ENCODE measurements around the gene NEMF.
A peak's percentile ranks its signal among the peaks of the same experiment; 100 is the strongest.
"Not testable (repeated sequence)": the region's sequence is repeated elsewhere in the genome, so short reads cannot be mapped to it uniquely, and the experiment has no call there.

The NEMF gene

GRCh38 chr14:49796025-49796424 lies 56.6 kb downstream of the NEMF start:
- no peak for DNase-seq

GRCh38 chr14:49792618-49793017 lies 60.0 kb downstream of the NEMF start:
- no peak for DNase-seq

GRCh38 chr14:49786315-49786714 lies 66.3 kb downstream of the NEMF start:
- no peak for DNase-seq

DNA sequence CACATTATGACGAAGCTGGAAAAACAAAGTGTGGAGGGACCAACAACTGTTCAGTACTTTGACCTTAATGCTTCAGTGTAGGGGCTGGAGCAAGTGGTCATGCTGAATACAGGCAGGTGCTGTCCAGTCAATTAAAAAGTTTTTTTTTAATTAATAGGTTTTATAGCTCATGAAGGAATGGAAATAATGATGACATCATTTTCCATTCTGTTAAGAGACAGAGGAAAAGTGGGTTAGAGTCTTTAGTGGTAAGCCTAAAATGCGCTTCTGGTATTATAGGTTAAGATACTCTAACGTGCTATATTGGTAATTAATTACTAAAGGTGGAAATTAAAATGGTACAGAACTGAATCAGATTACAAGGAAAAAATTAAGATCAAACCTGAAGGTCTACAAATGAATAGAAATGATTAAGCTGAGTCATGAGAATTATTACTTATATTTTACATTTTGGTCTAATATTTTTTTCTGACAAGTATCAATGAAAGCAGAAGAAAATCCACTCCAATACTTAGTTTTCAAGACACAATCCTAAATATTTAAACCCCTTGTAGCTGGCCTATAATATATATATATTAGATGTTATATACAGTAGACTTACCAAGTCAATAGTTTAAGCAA lies 69.1 kb downstream of the NEMF start:
- DNase-seq = no peak

GRCh38 chr14:49781040-49781439 lies 71.5 kb downstream of the NEMF start:
- not testable (repeated sequence) for DNase-seq

- no peak for DNase-seq
Measured at GRCh38 chr14:49778421-49778820, 74.2 kb downstream of the NEMF start.

DNA sequence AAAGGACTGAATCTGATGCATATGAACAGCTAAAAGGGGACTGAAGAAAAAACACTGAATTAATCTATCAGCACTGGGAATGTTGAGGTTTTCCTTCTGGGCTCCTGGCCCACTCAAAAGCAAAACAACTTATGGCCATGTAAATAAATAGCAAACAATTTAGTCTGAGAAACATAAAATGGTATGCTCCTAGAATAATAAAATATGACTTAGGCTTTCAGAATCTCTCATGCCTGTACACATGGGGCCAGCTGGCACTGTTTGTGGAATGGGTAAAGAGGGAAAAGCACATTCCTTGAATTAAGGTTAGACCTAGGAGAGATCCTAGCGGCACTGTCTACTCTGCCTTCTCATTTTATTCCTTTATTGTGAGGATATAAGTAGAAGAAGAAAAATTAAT lies 78.5 kb downstream of the NEMF start:
- DNase-seq = no peak

GRCh38 chr14:49771691-49772090 lies 80.9 kb downstream of the NEMF start:
- DNase-seq = not testable (repeated sequence)

DNA sequence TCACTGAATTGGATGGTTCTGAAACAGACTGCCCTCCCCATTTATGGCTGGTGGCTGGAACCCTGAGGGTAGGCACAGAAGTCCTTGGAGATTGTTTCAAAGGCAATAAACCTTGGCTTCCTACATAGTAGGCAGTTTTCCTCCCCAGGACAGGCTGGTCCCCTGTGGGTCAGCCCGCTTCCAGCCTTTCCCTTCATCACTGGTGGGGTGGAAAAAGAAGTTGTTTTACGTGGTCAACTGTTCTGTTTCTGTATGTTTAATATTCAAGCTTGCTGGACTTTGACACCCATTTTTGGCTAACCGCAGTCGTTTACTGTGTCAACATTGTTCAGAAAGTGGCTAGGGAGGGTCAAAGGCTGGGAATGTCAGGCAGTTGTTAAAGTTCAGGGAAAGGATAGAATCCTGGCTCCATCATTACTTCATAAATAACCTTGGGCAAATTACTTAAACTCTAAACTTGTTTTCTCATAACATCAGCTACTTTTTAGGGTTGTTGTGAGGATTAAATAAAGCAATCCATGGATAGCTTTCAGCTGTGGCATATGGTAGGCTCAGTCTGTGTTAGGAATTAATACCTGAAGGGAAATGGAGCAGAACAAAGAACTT lies 82.3 kb downstream of the NEMF start:
- DNase-seq = no peak

DNA sequence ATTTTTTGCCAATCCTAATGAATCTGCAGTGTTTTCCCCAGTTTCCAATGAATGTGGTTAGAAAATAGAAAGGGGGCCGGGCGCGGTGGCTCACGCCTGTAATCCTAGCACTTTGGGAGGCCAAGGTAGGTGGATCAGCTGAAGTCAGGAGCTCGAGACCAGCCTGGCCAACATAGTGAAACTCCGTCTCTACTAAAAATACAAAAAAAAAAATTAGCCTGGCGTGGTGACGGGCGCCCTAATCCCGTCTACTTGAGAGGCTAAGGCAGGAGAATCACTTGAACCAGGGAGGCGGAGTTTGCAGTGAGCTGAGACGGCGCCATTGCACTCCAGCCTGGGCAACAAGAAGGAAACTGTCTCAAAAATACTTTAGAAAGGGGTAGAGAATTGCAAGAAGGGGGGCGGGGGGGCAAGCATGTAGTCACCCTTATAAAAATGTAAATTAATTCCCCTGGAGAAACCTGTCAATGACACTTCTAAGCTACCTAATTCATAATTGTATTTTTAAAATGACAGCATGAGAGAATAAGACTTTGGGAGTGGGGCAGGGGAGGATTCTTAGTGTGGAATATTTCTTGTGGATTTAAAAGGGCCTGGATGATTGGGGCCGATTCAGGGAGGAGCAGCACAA lies 82.9 kb downstream of the NEMF start:
- DNase-seq = no peak

GRCh38 chr14:49769171-49769570 lies 83.4 kb downstream of the NEMF start:
- no peak for DNase-seq

- peak; percentile 59 for DNase-seq
Measured at GRCh38 chr14:49768301-49769121, 84.1 kb downstream of the NEMF start.

DNA sequence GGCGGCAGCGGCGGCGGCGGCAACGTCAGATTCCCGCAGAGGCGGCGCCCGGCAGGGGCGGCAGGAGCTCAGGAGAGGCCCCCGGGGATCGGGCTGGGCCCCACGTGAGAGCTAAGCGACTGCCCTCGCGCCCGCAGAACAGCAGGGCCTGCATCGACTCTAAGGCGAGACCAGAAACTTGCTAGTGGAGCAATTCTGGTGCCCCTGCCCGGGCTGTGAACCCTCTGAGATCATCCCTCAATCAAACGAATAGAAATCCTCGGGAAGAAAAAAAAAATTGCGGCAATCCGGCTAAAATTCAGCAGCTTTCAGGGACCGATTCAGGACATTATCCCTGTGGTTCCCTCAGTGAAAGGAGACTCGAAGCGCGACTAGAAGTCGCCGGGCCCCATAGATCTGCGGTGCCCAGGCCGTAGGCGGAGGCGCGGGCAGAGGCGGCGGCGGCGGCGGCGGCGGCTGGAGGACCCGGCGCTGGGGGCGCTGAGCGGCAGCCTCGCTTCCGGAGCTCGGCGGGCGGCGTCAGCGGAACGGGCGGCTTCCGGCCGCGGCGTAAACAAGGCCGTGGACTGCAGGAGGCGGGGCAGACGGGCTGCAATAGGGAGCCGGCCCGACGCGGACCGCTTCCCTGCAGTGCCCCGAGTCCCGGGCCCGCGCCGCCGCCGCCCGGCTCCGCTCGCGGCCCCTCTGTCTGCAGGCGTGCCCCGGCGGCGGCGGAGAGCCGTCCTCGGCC lies 84.9 kb downstream of the NEMF start, which contains the start of gene KLHDC2:
KLHDC2 (plus strand) TSS at position 583 of the 730 bp plus-strand sequence. CDS start 316 bp downstream, outside the sequence.
- peak; percentile 88 for DNase-seq

- DNase-seq = no peak
Measured at GRCh38 chr14:49767270-49767570, 85.4 kb downstream of the NEMF start.

DNA sequence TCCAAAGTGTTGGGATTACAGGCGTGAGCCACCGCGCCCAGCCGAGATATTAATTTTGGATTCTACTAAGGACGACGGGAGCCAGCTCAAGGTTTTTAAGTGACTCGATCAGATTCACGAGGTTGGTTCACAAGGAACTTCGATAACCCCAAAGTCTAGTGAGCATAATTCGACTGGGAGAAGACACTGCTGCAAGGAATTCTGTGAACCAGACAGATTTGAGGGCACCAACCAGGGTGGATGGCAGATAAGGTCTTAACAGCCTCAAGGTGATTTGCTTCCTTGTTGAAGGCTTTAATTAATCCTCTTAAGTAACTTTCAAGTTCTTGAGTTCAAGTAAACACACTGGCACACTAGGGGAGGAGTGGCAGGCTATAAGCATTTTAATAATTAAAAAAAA lies 85.7 kb downstream of the NEMF start:
- no peak for DNase-seq

GRCh38 chr14:49761839-49762551 lies 90.6 kb downstream of the NEMF start:
- DNase-seq = no peak

GRCh38 chr14:49755378-49755777 lies 97.2 kb downstream of the NEMF start:
- DNase-seq = no peak

DNA sequence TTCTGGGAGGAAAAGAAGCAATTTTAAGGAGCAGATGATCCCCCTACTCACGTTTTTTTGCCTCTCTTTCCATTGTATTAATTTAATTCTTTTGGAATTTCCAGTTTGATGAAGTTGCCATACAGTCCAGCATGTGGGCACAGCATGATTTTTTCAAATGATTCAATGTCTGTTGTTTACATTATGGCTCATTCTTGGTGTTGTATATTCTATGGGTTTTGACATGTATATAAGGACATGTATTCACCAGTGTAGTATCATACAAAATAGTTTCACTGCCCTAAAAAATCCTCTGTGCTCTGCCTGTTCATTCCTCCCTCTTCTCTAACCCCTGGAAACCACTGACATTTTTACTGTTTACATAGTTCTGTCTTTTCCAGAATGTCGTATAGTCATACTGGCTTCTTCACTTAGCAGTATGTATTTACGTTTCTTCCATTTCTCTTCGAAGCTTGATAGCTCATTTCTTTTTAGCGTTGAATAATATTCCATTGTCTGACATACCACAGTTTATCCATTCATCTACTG lies 98.0 kb downstream of the NEMF start:
- no peak for DNase-seq

- not testable (repeated sequence) for DNase-seq
Measured at GRCh38 chr14:49746476-49746875, 106.1 kb downstream of the NEMF start.

- no peak for DNase-seq
Measured at GRCh38 chr14:49745191-49745590, 107.4 kb downstream of the NEMF start.

- not testable (repeated sequence) for DNase-seq
Measured at GRCh38 chr14:49735669-49736068, 116.9 kb downstream of the NEMF start.

DNA sequence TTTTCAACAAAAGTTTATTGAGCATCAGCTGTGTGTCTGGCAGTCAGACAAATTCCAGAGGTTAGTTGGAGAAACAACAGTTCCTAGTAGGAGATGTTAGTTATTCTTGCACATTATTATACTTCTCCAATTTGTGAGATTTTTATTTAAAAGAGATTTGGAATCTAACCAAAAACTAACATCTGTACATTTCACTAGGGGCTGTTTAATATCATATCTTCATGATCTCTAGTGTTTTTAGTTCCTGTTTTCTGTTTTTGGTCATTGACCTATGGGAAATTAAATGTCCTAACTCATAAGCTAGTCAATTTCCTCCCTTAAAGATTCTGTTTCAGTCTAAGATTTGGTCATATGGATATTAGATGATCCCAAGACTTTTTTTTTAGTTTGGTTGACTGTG lies 118.8 kb downstream of the NEMF start:
- no peak for DNase-seq

All from activated CD8-positive, alpha-beta memory T cell treated with anti-CD3 and anti-CD28 coated beads, Interleukin-2, amount 50 U/mL, for 4 hours (primary cell).